ENCODE data around the gene YY1. TPM values are rescaled to one million over a fixed set of nuclear protein-coding genes. Genes with fewer than 3 reads are reported as not detected.
"Not testable (repeated sequence)": the region's sequence is repeated elsewhere in the genome, so short reads cannot be mapped to it uniquely, and the experiment has no call there.

YY1 gene
- polyA plus RNA-seq, 2 of the 4 experiments (the other 2 are of a cell fraction), result 58.4 to 65.8 TPM

- FAIRE-seq, result no peak
- ATAC-seq, result no peak
- CTCF ChIA-PET, result interaction anchor here (0.6 to 4.2 kb wide), 3 partner anchors 10 to 110 kb away, joined by 3 to 53 read pairs (median 5); no protein-coding TSS in a partner anchor
- TF ChIP-seq RNF2 (IDR thresholded peaks at IDR 0.05; ENCODE audit: borderline replicate concordance, low read depth) (no peak), CBX2 (IDR thresholded peaks at IDR 0.05; ENCODE audit: borderline replicate concordance, low read depth) (no peak), NPAS2 (CRISPR knock-in tag; IDR thresholded peaks at IDR 0.05; ENCODE audit: borderline replicate concordance) (no peak), RCOR1 (IDR thresholded peaks at IDR 0.05; ENCODE audit: low read depth, low read length) (no peak), GATA3 (IDR thresholded peaks at IDR 0.05; ENCODE audit: borderline replicate concordance) (no peak), MYC (IDR thresholded peaks at IDR 0.05; ENCODE audit: borderline replicate concordance, low read length) (no peak), USF2 (IDR thresholded peaks at IDR 0.05) (no peak), NFE2L2 (conservative IDR thresholded peaks at IDR 0.05; ENCODE audit: low read length) (no peak), ZC3H11A (IDR thresholded peaks at IDR 0.05) (no peak), HOXB5 (CRISPR knock-in tag; IDR thresholded peaks at IDR 0.05) (no peak), MAX (IDR thresholded peaks at IDR 0.05) (no peak), ZNF302 (CRISPR knock-in tag; IDR thresholded peaks at IDR 0.05) (no peak)
- no peak overlapping the region for H3K4me2 ChIP-seq
- peak overlapping the region in 1 of 2 experiments; percentile 69; a peak in 2 of 6 replicates for H3K27ac ChIP-seq
- POLR2A ChIA-PET, result interaction anchor here (0.6 kb wide), 1 partner anchor 519 kb away, joined by 3 read pairs; the partner anchor contains the start of gene CYP46A1
- H3K4me1 ChIP-seq, result peaks cover 22% of the 10 kb centered on the region
- no peak overlapping the region for H3K4me3 ChIP-seq
- WGBS (ENCODE audit: missing lambda C conversion rate), result 88% methylated on average over 4 of the region's 4 CpGs
- H3K9me3 ChIP-seq, result no peaks in the 10 kb centered on the region
- no peak for DNase-seq (ENCODE audit: low read depth in 1 of 2, low spot score in 1 of 2)
These were observed 35.8 kb upstream of the YY1 start for GRCh38 chr14:100203146-100203545.

GRCh38 chr14:100203962-100204834, 34.7 kb upstream of the YY1 start:
- ATAC-seq, result peak; percentile 71 to 81

GRCh38 chr14:100204835-100205167, 34.1 kb upstream of the YY1 start:
- H3K4me2 ChIP-seq, result peak overlapping the region; percentile 62
- DNase-seq (ENCODE audit: low read depth in 1 of 2, low spot score in 1 of 2); H3K4me3 ChIP-seq; ATAC-seq; FAIRE-seq; H3K9me3 ChIP-seq: not testable (repeated sequence)
- ChIA-PET CTCF (interaction anchor here (1.1 to 4.2 kb wide), 4 partner anchors 8 to 35 kb away, joined by 3 to 53 read pairs (median 3); no protein-coding TSS in a partner anchor), POLR2A (interaction anchor here (0.5 to 2.1 kb wide), 3 partner anchors 10 to 12 kb away, joined by 3 to 7 read pairs (median 4); no protein-coding TSS in a partner anchor)
- WGBS (ENCODE audit: missing lambda C conversion rate), result 83% methylated on average over 7 of the region's 7 CpGs
- H3K27ac ChIP-seq, result peak overlapping the region; percentile 52 to 69; a peak in 4 of 6 replicates
- H3K4me1 ChIP-seq, result peaks cover 22% of the 10 kb centered on the region

More at GRCh38 chr14:100203962-100204834, 34.7 kb upstream of the YY1 start:
- H3K4me3 ChIP-seq, result no peak overlapping the region
- TF ChIP-seq CEBPB (IDR thresholded peaks at IDR 0.05) (peak; percentile 69 to 87; a peak in 3 of 4 replicates), EP300 (IDR thresholded peaks at IDR 0.05) (peak in 1 of 2 experiments; percentile 34; a peak in 1 of 5 replicates), PHF8 (IDR thresholded peaks at IDR 0.05; ENCODE audit: borderline replicate concordance, low read depth) (no peak)
- CTCF ChIA-PET, result interaction anchor here (0.6 to 4.2 kb wide), 5 partner anchors 9 to 109 kb away, joined by 3 to 53 read pairs (median 4); no protein-coding TSS in a partner anchor
- no peaks in the 10 kb centered on the region for H3K9me3 ChIP-seq
- H3K4me1 ChIP-seq, result peaks cover 22% of the 10 kb centered on the region
- H3K4me2 ChIP-seq, result peak overlapping the region; percentile 62
- H3K27ac ChIP-seq, result peak overlapping the region; percentile 52 to 69; a peak in 5 of 6 replicates
- DNase-seq (ENCODE audit: low read depth in 1 of 2, low spot score in 1 of 2), result peak in 1 of 2 experiments; percentile 79
- POLR2A ChIA-PET, result interaction anchor here (0.5 to 2.1 kb wide), 3 partner anchors 9 to 11 kb away, joined by 3 to 7 read pairs (median 4); no protein-coding TSS in a partner anchor
- WGBS (ENCODE audit: missing lambda C conversion rate), result 38% methylated on average over 4 of the region's 4 CpGs
- peak; percentile 77 for FAIRE-seq

- H3K4me1 ChIP-seq, result peaks cover 22% of the 10 kb centered on the region
- H3K4me3 ChIP-seq; ATAC-seq; CTCF ChIA-PET; H3K27ac ChIP-seq; FAIRE-seq; H3K4me2 ChIP-seq; H3K9me3 ChIP-seq; POLR2A ChIA-PET; DNase-seq (ENCODE audit: low read depth in 1 of 2, low spot score in 1 of 2): not testable (repeated sequence)
- 85% methylated on average over 10 of the region's 10 CpGs for WGBS (ENCODE audit: missing lambda C conversion rate)
These were observed 31.4 kb upstream of the YY1 start for GRCh38 chr14:100207588-100207987.

GRCh38 chr14:100208136-100208535, 30.8 kb upstream of the YY1 start:
- FAIRE-seq, result not testable (repeated sequence)

More at GRCh38 chr14:100208136-100208535, 30.8 kb upstream of the YY1 start:
- WGBS (ENCODE audit: missing lambda C conversion rate), result 93% methylated on average over 25 of the region's 33 CpGs
- POLR2A ChIA-PET; ATAC-seq; H3K9me3 ChIP-seq; H3K27ac ChIP-seq; DNase-seq (ENCODE audit: low read depth in 1 of 2, low spot score in 1 of 2); H3K4me2 ChIP-seq; H3K4me3 ChIP-seq; CTCF ChIA-PET: not testable (repeated sequence)
- H3K4me1 ChIP-seq, result peaks cover 26% of the 10 kb centered on the region

Measured in A549 (cell line).